K562 (cell line): ENCODE data around the gene SEC14L5. TPM values are rescaled to one million over a fixed set of nuclear protein-coding genes. Genes with fewer than 3 reads are reported as not detected.

Experiments used
- E2F1 ChIP-seq: sonication (generic); formaldehyde crosslinking; IDR thresholded peaks from 2 replicates; pipeline ENCODE4 v1.8.1; 2023; ENCODE audit warnings: mild to moderate bottlenecking, missing genetic modification reagents, moderate library complexity
- HCFC1 ChIP-seq: IDR thresholded peaks from 2 replicates; pipeline ENCODE4 v1.6.1; 2012; ENCODE audit warnings: low read depth, low read length, improper control_type of control experiment
- HNRNPH1 ChIP-seq: fragments of 200-400 bp; formaldehyde crosslinking; optimal IDR thresholded peaks from 2 replicates; pipeline ENCODE3; 2017; ENCODE audit warnings: low read depth, mild to moderate bottlenecking, low read length, moderate library complexity
- NCOA1 ChIP-seq: fragments of 450-650 bp; IDR thresholded peaks from 2 replicates; pipeline ENCODE4 v1.6.1; 2016; ENCODE audit warnings: low read depth
- PTRF ChIP-seq: fragments of 450-650 bp; IDR thresholded peaks from 2 replicates; pipeline ENCODE4 v1.6.1; 2016; ENCODE audit warnings: mild to moderate bottlenecking, missing genetic modification characterization, missing compliant biosample characterization
- RAD51 ChIP-seq: fragments of 450-650 bp; IDR thresholded peaks from 2 replicates; pipeline ENCODE4 v1.7.1; 2016; ENCODE audit warnings: low read depth, mild to moderate bottlenecking, borderline replicate concordance
- SAFB2 ChIP-seq: fragments of 200-400 bp; formaldehyde crosslinking; IDR thresholded peaks from 2 replicates; pipeline ENCODE4 v1.6.1; 2018; ENCODE audit warnings: borderline replicate concordance, low read length, low read depth, moderate library complexity; ENCODE audit not compliant: severe bottlenecking
- TOE1 ChIP-seq, 2 experiments: fragments of 450-650 bp in 1 of 2; sonication (generic) in 1 of 2; formaldehyde crosslinking in 1 of 2; IDR thresholded peaks; 2 replicates each; pipeline versions ENCODE4 v1.7.1 to v1.8.0; 2016 to 2022; ENCODE audit warnings: borderline replicate concordance in 2 of 2, mild to moderate bottlenecking in 2 of 2, antibody characterized with exemption in 1 of 2, inconsistent platforms in 1 of 2, low read depth in 1 of 2, missing genetic modification reagents in 1 of 2, moderate library complexity in 1 of 2
- XRCC4 ChIP-seq: IDR thresholded peaks from one replicate; pipeline ENCODE4 v1.6.1; 2011; ENCODE audit not compliant: insufficient read depth, insufficient read length; ENCODE audit errors: extremely low read depth
- ZBTB43 ChIP-seq: sonication (generic); formaldehyde crosslinking; IDR thresholded peaks from 2 replicates; pipeline ENCODE4 v1.8.0; 2023; ENCODE audit warnings: mild to moderate bottlenecking, missing genetic modification reagents
- ZBTB5 ChIP-seq: fragments of 450-650 bp; IDR thresholded peaks from 2 replicates; pipeline ENCODE4 v1.6.1; 2017; ENCODE audit warnings: antibody characterized with exemption
- ZNF830 ChIP-seq: fragments of 250-450 bp; sonication (Bioruptor Pico); IDR thresholded peaks from 2 replicates; pipeline ENCODE4 v1.5.0; 2021; ENCODE audit warnings: mild to moderate bottlenecking
- polyA plus RNA-seq, 8 experiments: library from polyadenylated mRNA; depleted of rRNA in 4 of 8; stranded (reverse) in 5 of 8; unstranded in 3 of 8; fragments of >200 nt; fragmentation: Nextera tagmentation in 2 of 8; fragmentation: Illumina TruSeq in 1 of 8; extraction: Ambion mirVana in 2 of 8; extraction: Trizol in 1 of 8; gene quantifications; 2 replicates each; pipeline versions ENCODE4 v1.2.1 to v1.2.3, GENCODE V29; 2011 to 2014; ENCODE audit warnings: inconsistent platforms in 1 of 8, missing spikeins in 1 of 8
- total RNA-seq, 7 experiments: library from RNA; depleted of rRNA in 6 of 7; stranded (reverse); fragments of >200 nt in 6 of 7; fragmentation: Illumina TruSeq in 2 of 7; extraction: Trizol in 2 of 7; gene quantifications; 2 replicates each; pipeline versions ENCODE4 v1.2.1 to v1.2.3, GENCODE V29; 2011 to 2021; ENCODE audit warnings: low replicate concordance in 1 of 7
- TF ChIP-seq, protein P1 (sequence below): fragments of 250-450 bp; sonication (Bioruptor Pico); IDR thresholded peaks from 2 replicates; pipeline ENCODE4 v1.6.1; 2021; ENCODE audit warnings: mild to moderate bottlenecking
- TF ChIP-seq, protein P2 (sequence below): fragments of 450-650 bp; IDR thresholded peaks from 2 replicates; pipeline ENCODE4 v1.6.1; 2016; ENCODE audit warnings: missing biosample characterization, missing genetic modification characterization
- TF ChIP-seq, protein P3 (sequence below), 3 experiments: fragments of 200-800 bp in 1 of 3; fragments of 250-450 bp in 1 of 3; fragments of 450-650 bp in 1 of 3; sonication (Bioruptor Pico) in 1 of 3; sonication (Bioruptor generic) in 1 of 3; formaldehyde crosslinking in 1 of 3; IDR thresholded peaks; 2 replicates each; pipeline versions ENCODE4 v1.6.1 to v1.8.0; 2016 to 2022; ENCODE audit warnings: mild to moderate bottlenecking in 2 of 3, missing genetic modification characterization in 2 of 3, missing compliant biosample characterization in 1 of 3, moderate library complexity in 1 of 3

Gene SEC14L5
- total and polyA plus RNA-seq, 9 of the 15 experiments (the other 6 are each of a cell fraction or from before 2014, with no cell fraction given): 0.11 TPM; not detected in 8

GRCh38 chr16:5033256-5034166 lies 75.4 kb downstream of the SEC14L5 start, which contains the start of gene NAGPA (continued):
- TF ChIP-seq ZBTB5 (no peak), E2F1 (CRISPR knock-in tag) (no peak; the same call in 1 of the 2 replicates), SAFB2 (no peak), ZBTB43 (CRISPR knock-in tag) (no peak), NCOA1 (no peak), RAD51 (peak; percentile 99), ZNF830 (CRISPR knock-in tag) (no peak), PTRF (tag) (no peak), HNRNPH1 (no peak), TOE1 (IDR thresholded peaks at IDR 0.05; ENCODE audit: borderline replicate concordance) (peak; percentile 93), TOE1 (CRISPR knock-in tag; IDR thresholded peaks at IDR 0.05; ENCODE audit: borderline replicate concordance, low read depth) (no peak), XRCC4 (no peak), HCFC1 (peak; percentile 85)
- TF ChIP-seq, protein P1, sequence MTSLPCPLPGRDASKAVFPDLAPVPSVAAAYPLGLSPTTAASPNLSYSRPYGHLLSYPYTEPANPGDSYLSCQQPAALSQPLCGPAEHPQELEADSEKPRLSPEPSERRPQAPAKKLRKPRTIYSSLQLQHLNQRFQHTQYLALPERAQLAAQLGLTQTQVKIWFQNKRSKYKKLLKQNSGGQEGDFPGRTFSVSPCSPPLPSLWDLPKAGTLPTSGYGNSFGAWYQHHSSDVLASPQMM (CRISPR knock-in tag): no peak
- TF ChIP-seq, protein P2, sequence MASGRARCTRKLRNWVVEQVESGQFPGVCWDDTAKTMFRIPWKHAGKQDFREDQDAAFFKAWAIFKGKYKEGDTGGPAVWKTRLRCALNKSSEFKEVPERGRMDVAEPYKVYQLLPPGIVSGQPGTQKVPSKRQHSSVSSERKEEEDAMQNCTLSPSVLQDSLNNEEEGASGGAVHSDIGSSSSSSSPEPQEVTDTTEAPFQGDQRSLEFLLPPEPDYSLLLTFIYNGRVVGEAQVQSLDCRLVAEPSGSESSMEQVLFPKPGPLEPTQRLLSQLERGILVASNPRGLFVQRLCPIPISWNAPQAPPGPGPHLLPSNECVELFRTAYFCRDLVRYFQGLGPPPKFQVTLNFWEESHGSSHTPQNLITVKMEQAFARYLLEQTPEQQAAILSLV (tag): no peak
- TF ChIP-seq, protein P3, sequence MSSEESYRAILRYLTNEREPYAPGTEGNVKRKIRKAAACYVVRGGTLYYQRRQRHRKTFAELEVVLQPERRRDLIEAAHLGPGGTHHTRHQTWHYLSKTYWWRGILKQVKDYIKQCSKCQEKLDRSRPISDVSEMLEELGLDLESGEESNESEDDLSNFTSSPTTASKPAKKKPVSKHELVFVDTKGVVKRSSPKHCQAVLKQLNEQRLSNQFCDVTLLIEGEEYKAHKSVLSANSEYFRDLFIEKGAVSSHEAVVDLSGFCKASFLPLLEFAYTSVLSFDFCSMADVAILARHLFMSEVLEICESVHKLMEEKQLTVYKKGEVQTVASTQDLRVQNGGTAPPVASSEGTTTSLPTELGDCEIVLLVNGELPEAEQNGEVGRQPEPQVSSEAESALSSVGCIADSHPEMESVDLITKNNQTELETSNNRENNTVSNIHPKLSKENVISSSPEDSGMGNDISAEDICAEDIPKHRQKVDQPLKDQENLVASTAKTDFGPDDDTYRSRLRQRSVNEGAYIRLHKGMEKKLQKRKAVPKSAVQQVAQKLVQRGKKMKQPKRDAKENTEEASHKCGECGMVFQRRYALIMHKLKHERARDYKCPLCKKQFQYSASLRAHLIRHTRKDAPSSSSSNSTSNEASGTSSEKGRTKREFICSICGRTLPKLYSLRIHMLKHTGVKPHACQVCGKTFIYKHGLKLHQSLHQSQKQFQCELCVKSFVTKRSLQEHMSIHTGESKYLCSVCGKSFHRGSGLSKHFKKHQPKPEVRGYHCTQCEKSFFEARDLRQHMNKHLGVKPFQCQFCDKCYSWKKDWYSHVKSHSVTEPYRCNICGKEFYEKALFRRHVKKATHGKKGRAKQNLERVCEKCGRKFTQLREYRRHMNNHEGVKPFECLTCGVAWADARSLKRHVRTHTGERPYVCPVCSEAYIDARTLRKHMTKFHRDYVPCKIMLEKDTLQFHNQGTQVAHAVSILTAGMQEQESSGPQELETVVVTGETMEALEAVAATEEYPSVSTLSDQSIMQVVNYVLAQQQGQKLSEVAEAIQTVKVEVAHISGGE (CRISPR knock-in tag; IDR thresholded peaks at IDR 0.05): no peak
